Measurements from ENCODE around the gene C19orf25.

- TF ChIP-seq CTCF (IDR thresholded peaks at IDR 0.05) (no peak), POLR2A (IDR thresholded peaks at IDR 0.05) (no peak)
Measured at GRCh38 chr19:1510807-1511206, 31.8 kb upstream of the C19orf25 start.

Measured in heart left ventricle (tissue), 13 donors.